Measurements from ENCODE around the gene PAPPA.

DNA sequence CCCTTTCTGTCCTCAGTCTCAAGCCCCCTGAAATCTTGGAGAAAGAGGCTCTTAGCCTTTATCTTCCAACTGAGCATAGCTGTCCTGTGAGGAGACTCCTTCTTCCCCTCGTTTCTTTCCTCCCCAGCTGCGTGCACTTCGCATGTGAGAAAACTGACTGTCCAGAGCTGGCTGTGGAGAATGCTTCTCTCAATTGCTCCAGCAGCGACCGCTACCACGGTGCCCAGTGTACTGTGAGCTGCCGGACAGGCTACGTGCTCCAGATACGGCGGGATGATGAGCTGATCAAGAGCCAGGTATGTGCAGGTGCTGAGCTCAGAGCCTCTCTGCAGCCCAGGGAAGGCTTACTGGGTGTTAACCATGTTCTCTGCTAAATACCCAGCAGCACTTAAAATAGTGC is 190.8 kb downstream of the PAPPA start:
- TF ChIP-seq, protein P1, sequence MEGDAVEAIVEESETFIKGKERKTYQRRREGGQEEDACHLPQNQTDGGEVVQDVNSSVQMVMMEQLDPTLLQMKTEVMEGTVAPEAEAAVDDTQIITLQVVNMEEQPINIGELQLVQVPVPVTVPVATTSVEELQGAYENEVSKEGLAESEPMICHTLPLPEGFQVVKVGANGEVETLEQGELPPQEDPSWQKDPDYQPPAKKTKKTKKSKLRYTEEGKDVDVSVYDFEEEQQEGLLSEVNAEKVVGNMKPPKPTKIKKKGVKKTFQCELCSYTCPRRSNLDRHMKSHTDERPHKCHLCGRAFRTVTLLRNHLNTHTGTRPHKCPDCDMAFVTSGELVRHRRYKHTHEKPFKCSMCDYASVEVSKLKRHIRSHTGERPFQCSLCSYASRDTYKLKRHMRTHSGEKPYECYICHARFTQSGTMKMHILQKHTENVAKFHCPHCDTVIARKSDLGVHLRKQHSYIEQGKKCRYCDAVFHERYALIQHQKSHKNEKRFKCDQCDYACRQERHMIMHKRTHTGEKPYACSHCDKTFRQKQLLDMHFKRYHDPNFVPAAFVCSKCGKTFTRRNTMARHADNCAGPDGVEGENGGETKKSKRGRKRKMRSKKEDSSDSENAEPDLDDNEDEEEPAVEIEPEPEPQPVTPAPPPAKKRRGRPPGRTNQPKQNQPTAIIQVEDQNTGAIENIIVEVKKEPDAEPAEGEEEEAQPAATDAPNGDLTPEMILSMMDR (IDR thresholded peaks at IDR 0.05; ENCODE audit: low read depth, low read length) = no peak
- TF ChIP-seq EZH2phosphoT487 (IDR thresholded peaks at IDR 0.05; ENCODE audit: low read depth) = no peak
